HEK293 (cell line): ENCODE measurements around the gene BHLHE23.

Experiments
- CTCF ChIP-seq: fragments of 450-650 bp; formaldehyde crosslinking; IDR thresholded peaks from 2 replicates; pipeline ENCODE4 v1.5.1; 2016; ENCODE audit warnings: missing biosample characterization, missing genetic modification characterization
- PRDM1 ChIP-seq: fragments of 450-650 bp; formaldehyde crosslinking; IDR thresholded peaks from 2 replicates; pipeline ENCODE4; 2016; ENCODE audit warnings: missing biosample characterization, missing genetic modification characterization
- TCF7L2 ChIP-seq: IDR thresholded peaks from 2 replicates; pipeline ENCODE4 v1.6.1; 2011; ENCODE audit warnings: low read depth, mild to moderate bottlenecking, inconsistent platforms, low read length, moderate library complexity, borderline replicate concordance
- ZNF132 ChIP-seq: fragments of 450-650 bp; formaldehyde crosslinking; IDR thresholded peaks from 2 replicates; pipeline ENCODE4 v1.5.1; 2017; ENCODE audit warnings: missing biosample characterization, missing genetic modification characterization, borderline replicate concordance
- ZNF140 ChIP-seq: fragments of 450-650 bp; formaldehyde crosslinking; IDR thresholded peaks from 2 replicates; pipeline ENCODE4 v1.5.1; 2016; ENCODE audit warnings: missing biosample characterization, missing genetic modification characterization
- ZNF274 ChIP-seq, 2 experiments: fragments of 200-500 bp in 1 of 2; fragments of 450-650 bp in 1 of 2; sonication (Bioruptor generic) in 1 of 2; formaldehyde crosslinking in 1 of 2; IDR thresholded peaks; 2 replicates each; pipeline versions ENCODE4 v1.5.1 to v1.6.1; 2014 to 2016; ENCODE audit warnings: borderline replicate concordance in 1 of 2, inconsistent platforms in 1 of 2, low read length in 1 of 2, missing biosample characterization in 1 of 2, missing genetic modification characterization in 1 of 2
- ZNF324 ChIP-seq: fragments of 450-650 bp; formaldehyde crosslinking; IDR thresholded peaks from 2 replicates; pipeline ENCODE4 v1.5.1; 2016; ENCODE audit warnings: missing biosample characterization, missing genetic modification characterization
- ZNF473 ChIP-seq: fragments of 450-650 bp; formaldehyde crosslinking; IDR thresholded peaks from 2 replicates; pipeline ENCODE4 v1.5.1; 2017; ENCODE audit warnings: missing biosample characterization, missing genetic modification characterization
- ZNF558 ChIP-seq: fragments of 450-650 bp; formaldehyde crosslinking; IDR thresholded peaks from 2 replicates; pipeline ENCODE4 v1.5.1; 2016; ENCODE audit warnings: missing biosample characterization, missing genetic modification characterization
- ZNF629 ChIP-seq: fragments of 450-650 bp; formaldehyde crosslinking; IDR thresholded peaks from 2 replicates; pipeline ENCODE4 v1.5.1; 2017; ENCODE audit warnings: missing biosample characterization, missing genetic modification characterization
- ZNF660 ChIP-seq: fragments of 450-650 bp; IDR thresholded peaks from 2 replicates; pipeline ENCODE4 v1.5.1; 2018; ENCODE audit warnings: missing biosample characterization, mild to moderate bottlenecking, missing genetic modification characterization
- ZNF664 ChIP-seq: fragments of 450-650 bp; formaldehyde crosslinking; IDR thresholded peaks from 2 replicates; pipeline ENCODE4 v1.5.1; 2016; ENCODE audit warnings: missing biosample characterization, missing genetic modification characterization

DNA sequence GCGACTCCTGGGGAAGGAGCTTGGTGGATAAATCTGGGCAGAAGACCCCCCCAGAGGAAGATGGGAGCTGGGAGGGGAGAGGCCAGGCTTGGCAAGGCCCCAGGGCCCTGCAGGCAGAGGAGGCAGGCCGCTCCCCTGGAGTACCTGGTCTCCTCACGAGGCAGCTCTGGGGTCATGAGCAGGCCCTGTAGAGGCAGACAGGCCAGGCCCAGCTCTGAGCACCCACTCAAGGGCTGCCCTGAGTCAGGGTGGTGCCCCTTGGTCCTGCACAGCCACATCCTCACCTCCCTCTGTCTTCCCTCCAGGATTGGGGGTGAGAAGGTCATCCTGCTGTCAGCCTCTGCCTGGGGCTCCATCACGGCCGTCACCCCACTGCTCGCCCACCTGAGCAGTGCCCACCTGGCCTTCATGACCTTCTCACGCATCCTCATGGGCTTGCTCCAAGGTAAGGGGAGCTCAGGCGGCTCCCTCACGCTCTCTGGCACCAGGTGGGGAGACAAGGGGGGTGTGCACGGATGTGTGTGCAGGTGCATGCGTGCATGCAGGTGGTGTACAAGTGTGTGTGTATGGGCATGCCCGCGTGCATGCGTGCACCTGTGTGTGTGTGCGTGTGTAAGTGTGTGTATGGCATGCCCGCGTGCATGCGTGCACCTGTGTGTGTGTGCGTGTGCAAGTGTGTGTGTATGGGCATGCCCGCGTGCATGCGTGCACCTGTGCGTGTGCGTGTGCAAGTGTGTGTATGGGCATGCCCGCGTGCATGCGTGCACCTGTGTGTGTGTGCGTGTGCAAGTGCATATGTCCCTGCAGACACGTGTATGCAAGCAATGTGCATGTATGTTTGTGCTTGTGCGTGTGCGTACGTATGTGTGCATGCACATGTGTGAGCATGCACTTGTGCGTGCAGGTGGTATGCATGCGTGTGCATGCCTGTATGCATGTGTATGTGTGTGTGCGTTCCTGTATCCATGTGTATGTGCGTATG lies 49.3 kb downstream of the BHLHE23 start:
- TF ChIP-seq CTCF (tag by site-specific recombination), result no peak
- TF ChIP-seq ZNF558 (tag by site-specific recombination), result no peak
- TF ChIP-seq ZNF132 (tag by site-specific recombination), result no peak
- TF ChIP-seq ZNF140, result no peak
- TF ChIP-seq TCF7L2, result no peak
- no peak for TF ChIP-seq ZNF274 (IDR thresholded peaks at IDR 0.05; ENCODE audit: low read length)
- TF ChIP-seq ZNF274 (tag by site-specific recombination; IDR thresholded peaks at IDR 0.05; ENCODE audit: borderline replicate concordance), result no peak
- no peak for TF ChIP-seq ZNF664
- no peak for TF ChIP-seq ZNF629
- TF ChIP-seq PRDM1 (tag by site-specific recombination), result no peak
- TF ChIP-seq ZNF324, result no peak
- TF ChIP-seq ZNF660 (tag by site-specific recombination), result no peak
- TF ChIP-seq ZNF473 (tag by site-specific recombination), result no peak
